Measurements from ENCODE around the gene MAP3K7. TPM values are rescaled to one million over a fixed set of nuclear protein-coding genes. Genes with fewer than 3 reads are reported as not detected.

Gene MAP3K7
- total and polyA plus RNA-seq, 2 donors (not counting 3 experiments of a cell fraction or from before 2014, with no cell fraction given): 15.3 to 25.6 TPM

DNA sequence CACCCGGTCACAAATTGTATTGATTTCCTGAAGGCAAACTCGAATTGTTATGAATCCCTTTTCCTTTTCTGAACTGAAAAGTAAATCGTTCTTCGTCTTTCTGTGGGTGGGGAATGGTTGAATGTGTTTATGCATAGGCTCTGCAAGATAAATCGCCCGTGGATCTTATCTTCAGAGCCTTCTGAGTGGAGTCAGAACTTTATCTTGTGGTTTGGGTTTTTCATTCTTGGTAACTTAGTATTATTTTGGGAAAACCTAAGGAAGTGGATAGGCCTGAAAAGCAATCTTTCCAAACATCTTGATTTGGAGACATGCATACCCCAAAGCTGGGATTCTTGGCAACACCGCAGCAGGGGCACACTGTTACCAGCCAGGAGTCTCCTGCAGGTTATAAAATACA is 122.4 kb downstream of the MAP3K7 start:
- no TSS peak for BruUV-seq (replicated peaks)
- FAIRE-seq (no peak), DNase-seq (ENCODE audit: low read depth, low spot score) (no peak)
- Histone ChIP-seq H3K79me2 (ENCODE audit: control insufficient read depth, insufficient read depth, low read length) (no peaks in the 10 kb centered on the region), H3K9me1 (replicated peaks; ENCODE audit: control insufficient read depth, extremely low read depth, insufficient read depth, low read length) (no peaks in the 10 kb centered on the region), H3K4me2 (ENCODE audit: insufficient read depth, low read length) (no peak overlapping the region), H3K9ac (replicated peaks; ENCODE audit: extremely low read depth, insufficient read depth, low read length) (no peak overlapping the region), H4K20me1 (replicated peaks; ENCODE audit: control insufficient read depth, extremely low read depth, insufficient read depth, low read length) (no peaks in the 10 kb centered on the region), H3K36me3 (ENCODE audit: control insufficient read depth in 2 of 2, extremely low read depth in 1 of 2, insufficient read depth in 2 of 2, low read length in 2 of 2) (no peaks in the 10 kb centered on the region), H3K4me1 (ENCODE audit: control insufficient read depth, extremely low read depth, insufficient read depth, low read length) (no peaks in the 10 kb centered on the region), H3K9me3 (replicated peaks; ENCODE audit: control insufficient read depth, insufficient read depth, low read length) (no peaks in the 10 kb centered on the region), H3K4me3 (replicated peaks in 1 of 3; ENCODE audit: insufficient read depth in 1 of 3, low read depth in 1 of 3, low read length in 3 of 3) (no peak overlapping the region), H3K27ac (ENCODE audit: insufficient read depth, low read depth, low read length) (no peak overlapping the region), H3K27me3 (ENCODE audit: control insufficient read depth in 2 of 2, insufficient read depth in 2 of 2, low read length in 2 of 2) (peaks cover 3 to 7% of the 10 kb centered on the region in 2 experiments), H2AFZ (ENCODE audit: low read depth, low read length) (no peak overlapping the region)
- dilution Hi-C loops (cut with MboI; ENCODE audit: extremely low pct_ligation_motif_present, low sequenced_read_pairs) (no loop called here), intact Hi-C loops (cut with micrococcal nuclease) (no loop called here)
- TF ChIP-seq FOS (IDR thresholded peaks at IDR 0.05; ENCODE audit: borderline replicate concordance, insufficient read depth, low read length) (no peak), JUN (IDR thresholded peaks at IDR 0.05; ENCODE audit: borderline replicate concordance, insufficient read depth, insufficient read length, low read depth) (no peak), MYC (IDR thresholded peaks at IDR 0.05; ENCODE audit: low read depth, low read length) (no peak), EZH2 (IDR thresholded peaks at IDR 0.05; ENCODE audit: borderline replicate concordance, low read depth, low read length, severe bottlenecking) (no peak), POLR2A (IDR thresholded peaks at IDR 0.05; ENCODE audit: low read depth, low read length) (no peak), POLR2AphosphoS5 (IDR thresholded peaks at IDR 0.05; ENCODE audit: insufficient read depth, low read depth, low read length) (no peak), GATA2 (IDR thresholded peaks at IDR 0.05; ENCODE audit: insufficient read depth, insufficient read length, low read depth, low read length) (no peak)
- TF ChIP-seq, protein P1, sequence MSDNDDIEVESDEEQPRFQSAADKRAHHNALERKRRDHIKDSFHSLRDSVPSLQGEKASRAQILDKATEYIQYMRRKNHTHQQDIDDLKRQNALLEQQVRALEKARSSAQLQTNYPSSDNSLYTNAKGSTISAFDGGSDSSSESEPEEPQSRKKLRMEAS (IDR thresholded peaks at IDR 0.05; ENCODE audit: insufficient read depth, insufficient read length): no peak
- TF ChIP-seq, protein P2, sequence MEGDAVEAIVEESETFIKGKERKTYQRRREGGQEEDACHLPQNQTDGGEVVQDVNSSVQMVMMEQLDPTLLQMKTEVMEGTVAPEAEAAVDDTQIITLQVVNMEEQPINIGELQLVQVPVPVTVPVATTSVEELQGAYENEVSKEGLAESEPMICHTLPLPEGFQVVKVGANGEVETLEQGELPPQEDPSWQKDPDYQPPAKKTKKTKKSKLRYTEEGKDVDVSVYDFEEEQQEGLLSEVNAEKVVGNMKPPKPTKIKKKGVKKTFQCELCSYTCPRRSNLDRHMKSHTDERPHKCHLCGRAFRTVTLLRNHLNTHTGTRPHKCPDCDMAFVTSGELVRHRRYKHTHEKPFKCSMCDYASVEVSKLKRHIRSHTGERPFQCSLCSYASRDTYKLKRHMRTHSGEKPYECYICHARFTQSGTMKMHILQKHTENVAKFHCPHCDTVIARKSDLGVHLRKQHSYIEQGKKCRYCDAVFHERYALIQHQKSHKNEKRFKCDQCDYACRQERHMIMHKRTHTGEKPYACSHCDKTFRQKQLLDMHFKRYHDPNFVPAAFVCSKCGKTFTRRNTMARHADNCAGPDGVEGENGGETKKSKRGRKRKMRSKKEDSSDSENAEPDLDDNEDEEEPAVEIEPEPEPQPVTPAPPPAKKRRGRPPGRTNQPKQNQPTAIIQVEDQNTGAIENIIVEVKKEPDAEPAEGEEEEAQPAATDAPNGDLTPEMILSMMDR (IDR thresholded peaks at IDR 0.05; ENCODE audit: extremely low read depth in 1 of 2, insufficient read depth in 1 of 2, low read depth in 1 of 2, low read length in 2 of 2): no peak
- ChIA-PET POLR2A (no interaction called here), CTCF (no interaction called here)

Data from endothelial cell of umbilical vein (primary cell).